Activated CD4-positive, alpha-beta T cell treated with anti-CD3 and anti-CD28 coated beads, Interleukin-2, amount 50 U/mL, for 4 hours (primary cell): ENCODE measurements around the gene EPHA4.
A peak's percentile ranks its signal among the peaks of the same experiment; 100 is the strongest.

ENCODE experiments used
- DNase-seq, 2 experiments: peaks; one replicate each; pipeline ENCODE4 v3.0.0-alpha.2; 2020

Gene EPHA4

DNA sequence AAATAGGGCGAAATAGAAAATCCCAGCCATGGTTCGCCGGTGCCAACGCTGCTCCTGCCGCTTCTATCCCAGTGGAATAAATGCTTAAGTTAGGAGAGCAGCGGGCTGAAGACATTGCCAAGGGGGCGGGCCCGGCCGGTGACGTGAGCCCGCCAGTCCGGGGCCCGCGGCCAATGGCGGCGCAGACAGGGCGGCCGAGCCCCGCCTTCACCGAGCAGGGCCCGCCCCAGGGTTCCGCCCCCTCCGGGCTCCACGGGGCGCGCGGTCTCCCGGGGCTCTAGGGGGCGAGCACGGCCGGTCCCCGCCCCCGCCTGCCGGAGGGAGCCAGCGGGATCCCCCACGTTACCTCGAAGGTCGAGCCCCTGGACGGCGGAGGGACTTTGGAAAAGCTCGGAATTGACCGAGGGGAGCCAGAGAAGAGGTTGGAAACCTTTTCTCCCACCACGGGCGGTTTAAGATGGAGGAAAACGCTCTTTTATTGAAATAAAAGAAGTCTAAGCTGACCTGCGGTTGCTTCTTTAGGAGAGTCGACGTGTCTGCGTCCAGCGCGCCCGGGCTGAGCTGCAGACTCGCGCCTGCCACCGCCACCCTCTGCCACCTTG lies at the start of gene EPHA4:
Gene EPHA4, minus strand, starts transcription at position 86 of the 602 bp plus-strand sequence. Its CDS starts 56 bp downstream, at position 30.
- peak; percentile 75 to 76 for DNase-seq

DNA sequence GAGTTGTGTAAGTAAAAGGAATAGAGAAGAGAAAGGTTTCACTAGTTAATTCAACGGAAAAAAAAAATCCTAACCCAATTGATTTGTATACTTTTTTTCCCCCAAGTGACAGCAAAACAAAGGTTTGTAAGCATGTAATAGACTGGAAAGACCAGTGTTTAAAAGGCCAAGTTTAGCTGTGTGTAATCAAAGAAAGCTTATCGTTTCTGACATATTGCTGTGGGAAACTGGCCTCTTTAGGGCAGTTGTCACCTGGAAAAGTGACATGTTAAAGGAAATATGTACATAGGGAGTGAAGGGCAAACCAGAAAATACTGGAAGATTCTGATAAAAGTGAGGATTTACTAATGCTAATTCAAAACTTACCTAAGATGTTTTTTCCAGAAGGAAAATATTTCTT lies 45.9 kb upstream of the EPHA4 start:
- no peak for DNase-seq

DNA sequence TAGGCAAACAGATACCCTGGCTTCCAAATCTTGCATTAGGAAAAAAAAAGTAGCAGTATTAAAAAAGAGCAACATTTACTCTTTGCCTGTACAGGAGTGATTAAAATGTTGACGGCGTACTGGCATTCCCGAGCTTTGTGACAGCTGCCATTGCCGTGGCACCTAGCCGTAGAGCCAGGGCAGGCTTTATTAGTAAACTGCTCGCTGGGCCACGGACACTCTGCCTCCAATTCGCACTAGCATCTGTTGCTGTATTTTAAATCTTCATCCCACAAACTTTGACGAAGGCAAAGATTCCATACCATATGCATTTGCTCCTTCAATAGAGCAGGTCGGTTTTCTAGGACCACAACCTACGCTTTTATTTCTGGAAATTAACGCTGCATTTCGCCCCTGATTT lies 44.5 kb upstream of the EPHA4 start:
- DNase-seq: no peak

GRCh38 chr2:221614274-221614673 lies 42.2 kb upstream of the EPHA4 start:
- DNase-seq: no peak

- DNase-seq: no peak
Observed at GRCh38 chr2:221612800-221613199, 40.7 kb upstream of the EPHA4 start.

DNA sequence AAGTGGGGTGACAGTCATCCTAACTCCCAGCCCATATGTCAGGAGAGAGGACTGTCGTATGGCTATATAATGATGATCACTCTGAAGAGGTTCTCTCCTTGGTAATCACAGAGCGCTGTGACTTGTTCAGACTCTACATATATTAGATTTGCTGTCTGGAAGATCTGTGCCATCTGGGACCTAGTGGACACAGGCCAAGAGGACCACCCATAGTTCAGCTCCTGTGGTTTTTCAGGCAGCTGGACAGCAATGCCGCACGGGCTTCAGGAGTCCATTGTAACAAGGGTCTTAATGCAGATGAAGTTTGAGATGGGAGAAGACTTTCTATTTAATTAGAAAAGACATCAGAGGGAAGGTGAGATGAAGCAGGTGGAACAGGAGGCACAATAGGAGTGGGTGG lies 40.1 kb upstream of the EPHA4 start:
- DNase-seq: no peak

GRCh38 chr2:221610675-221611074 lies 38.6 kb upstream of the EPHA4 start:
- DNase-seq: no peak

- no peak for DNase-seq
Observed at GRCh38 chr2:221610255-221610654, 38.2 kb upstream of the EPHA4 start.

- no peak for DNase-seq
Observed at GRCh38 chr2:221608442-221608841, 36.3 kb upstream of the EPHA4 start.

DNA sequence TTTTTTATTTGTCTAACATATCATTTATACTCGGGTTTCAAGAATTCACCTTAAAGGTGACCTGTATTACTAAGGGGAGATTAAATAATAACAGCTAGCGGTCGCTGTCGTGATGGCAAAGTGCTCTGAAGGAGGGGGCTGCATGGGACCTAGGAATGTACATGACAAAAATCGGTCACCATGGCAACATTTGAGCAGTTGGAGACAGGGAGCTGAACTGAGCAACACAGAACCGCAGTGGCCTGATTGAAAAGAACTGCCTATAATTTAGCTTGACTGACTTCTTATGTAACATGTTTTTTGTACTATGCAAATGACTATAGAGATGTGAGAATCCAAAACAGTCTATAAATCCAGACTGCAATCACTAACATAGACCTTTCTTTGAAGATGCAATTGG lies 34.3 kb upstream of the EPHA4 start:
- DNase-seq: no peak

DNA sequence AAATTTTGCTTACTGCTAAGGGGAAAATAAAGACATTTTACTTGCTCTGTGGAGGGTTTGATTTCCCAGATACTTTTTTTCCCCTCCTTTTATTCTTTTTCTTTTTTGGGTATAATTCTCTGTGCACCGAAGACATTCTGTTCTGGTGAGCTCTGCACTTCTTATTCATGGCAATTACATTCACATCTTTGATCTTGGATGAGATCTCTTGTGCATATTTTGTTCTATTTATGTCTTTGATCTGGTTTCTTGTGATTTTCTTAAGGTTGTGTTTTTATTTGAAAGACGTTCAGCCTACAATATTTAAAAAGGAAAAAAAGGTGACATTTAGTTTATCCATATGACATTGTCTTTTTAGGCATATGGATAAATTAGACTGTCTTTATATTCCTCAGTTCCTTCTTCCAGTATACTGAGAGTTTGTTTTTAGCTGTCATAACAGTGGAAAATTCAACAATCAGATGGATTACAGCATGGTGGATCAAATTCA lies 33.7 kb upstream of the EPHA4 start:
- DNase-seq: no peak

DNA sequence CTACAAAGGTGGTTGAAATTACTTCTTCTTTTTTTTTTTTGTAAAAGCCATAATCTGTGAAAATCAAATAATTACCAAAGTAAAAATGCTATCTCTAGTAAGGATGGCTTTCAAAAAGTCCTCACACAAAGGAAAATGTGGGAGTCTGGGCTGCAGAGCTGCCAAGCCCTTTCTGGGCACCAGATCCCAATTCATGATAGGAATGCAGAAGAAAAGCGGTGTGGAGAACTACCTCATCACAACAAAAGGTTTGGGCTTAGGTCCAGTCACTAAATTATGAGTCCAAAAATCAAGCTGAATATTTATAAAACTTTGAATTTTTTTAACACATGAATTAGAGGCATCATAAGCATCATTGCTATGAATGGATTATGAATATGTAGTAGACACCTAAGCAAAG lies 30.8 kb upstream of the EPHA4 start:
- DNase-seq: no peak

- no peak for DNase-seq
Observed at GRCh38 chr2:221601376-221601775, 29.3 kb upstream of the EPHA4 start.

- no peak for DNase-seq
Observed at GRCh38 chr2:221600388-221600787, 28.3 kb upstream of the EPHA4 start.

DNA sequence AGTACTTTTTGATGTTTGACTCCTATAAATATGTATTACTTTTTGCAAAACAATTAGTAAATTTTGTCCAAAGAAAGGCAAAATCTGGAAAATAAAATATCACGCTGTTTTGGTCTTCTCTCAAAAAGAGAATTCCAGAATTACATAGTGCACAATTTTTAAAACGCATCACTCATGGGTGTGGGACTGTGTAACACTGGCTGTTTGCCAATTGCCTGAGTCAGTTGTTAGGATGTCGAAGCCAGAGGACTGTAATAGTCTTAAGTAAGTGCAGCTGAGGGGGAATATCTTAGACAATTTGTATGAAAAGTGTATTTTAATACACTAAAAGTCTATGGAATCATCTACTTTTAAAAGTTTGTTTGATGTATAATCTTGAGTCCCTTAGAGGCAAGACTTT lies 24.1 kb upstream of the EPHA4 start:
- DNase-seq: no peak

- DNase-seq: no peak
Observed at GRCh38 chr2:221590861-221591365, 18.8 kb upstream of the EPHA4 start.

DNA sequence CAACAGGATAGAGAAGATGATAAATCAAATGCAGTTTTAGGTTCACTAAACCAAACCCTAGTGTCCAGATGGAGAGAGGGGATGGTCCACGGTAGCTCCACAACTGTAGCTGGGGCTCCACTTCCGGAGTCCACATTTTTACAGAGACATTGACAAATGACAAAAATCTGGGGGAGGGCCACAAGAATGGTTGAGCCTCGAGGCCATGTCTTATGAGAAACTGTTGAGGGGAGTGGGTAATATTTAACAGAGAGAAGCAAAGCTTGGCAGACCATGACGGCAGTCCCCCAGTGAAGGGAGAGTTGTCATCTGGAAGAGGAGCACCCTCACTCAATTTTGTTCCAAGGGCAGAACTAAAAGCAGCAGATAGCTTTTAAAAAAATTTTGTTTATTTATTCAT lies 17.6 kb upstream of the EPHA4 start:
- no peak for DNase-seq

DNA sequence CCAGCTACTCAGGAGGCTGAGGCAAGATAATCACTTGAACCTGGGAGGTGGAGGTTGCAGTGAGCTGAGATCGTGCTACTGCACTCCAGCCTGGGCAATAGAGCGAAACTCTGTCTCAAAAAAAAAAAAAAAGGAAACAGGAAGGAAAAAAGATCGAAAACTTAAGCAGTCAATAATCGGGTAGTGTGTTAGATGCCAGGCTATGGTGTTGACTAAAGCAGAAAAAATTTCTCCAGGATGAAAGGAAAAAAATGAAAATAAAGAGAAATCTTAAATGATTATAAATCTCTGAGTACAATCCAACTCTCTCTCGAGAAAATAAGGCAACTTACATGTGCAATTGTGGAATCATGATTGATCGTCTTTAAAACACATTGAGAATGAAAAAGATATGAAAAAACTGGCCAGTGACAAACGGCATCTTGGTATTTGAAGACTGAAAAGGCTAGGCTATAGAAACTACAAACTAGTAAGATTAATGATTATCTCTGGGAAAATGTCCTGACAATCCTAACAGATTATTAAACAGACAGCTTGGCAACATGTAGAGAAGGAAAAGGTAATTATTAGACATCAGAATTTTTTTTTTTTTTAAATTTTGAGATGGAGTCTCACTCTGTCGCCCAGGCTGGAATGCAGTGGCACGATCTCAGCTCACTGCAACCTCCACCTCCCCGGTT lies 16.3 kb upstream of the EPHA4 start:
- no peak for DNase-seq

- no peak for DNase-seq
Observed at GRCh38 chr2:221581986-221582385, 9.9 kb upstream of the EPHA4 start.

- DNase-seq: no peak
Observed at GRCh38 chr2:221574231-221574570, 2.1 kb upstream of the EPHA4 start.

DNA sequence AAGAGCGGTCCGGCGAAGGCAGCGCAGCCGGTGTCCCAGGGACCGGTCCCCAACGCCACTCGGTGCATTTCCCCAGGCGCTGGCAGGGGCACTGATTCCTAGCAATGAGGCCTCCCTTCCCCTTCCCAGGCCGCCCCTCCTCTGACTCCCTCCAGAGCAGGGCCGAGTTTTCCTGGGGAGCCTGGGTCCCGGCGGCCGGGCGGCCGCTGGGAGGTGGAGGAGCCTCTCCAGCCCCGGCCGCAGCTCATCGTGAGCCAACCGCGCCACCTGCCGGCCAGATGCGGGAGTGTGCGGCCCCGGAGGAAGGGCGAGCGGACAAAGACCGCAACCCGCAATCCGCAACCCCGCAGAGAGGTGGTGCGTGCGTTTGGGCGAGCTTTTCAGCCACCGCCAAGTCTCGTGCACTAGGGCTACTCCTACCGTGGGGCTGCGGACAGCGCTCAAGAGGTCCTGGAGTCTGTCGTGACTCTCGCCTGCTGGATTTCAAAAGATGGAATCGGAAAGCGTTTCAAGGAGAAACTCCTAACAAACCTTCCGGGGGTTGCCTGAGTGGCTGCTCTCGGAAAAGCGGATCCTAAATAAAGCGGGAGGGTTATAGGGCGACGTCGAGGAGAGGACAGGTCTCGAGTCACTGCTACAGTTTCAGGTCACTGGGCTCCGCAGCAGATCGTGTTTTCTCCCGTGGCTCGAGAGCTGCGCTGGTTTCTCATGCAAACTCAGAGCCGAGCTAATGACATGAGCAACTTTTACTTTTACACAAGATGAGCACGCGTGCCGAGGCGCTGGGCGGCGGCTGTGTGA lies 1.5 kb upstream of the EPHA4 start:
- peak; percentile 63 to 69 for DNase-seq

GRCh38 chr2:221572821-221573429 lies 821 bp upstream of the EPHA4 start:
- DNase-seq: peak in 1 of 2 experiments; percentile 5

- DNase-seq: no peak
Observed at GRCh38 chr2:221571551-221572218, 419 bp downstream of the EPHA4 start.
